GM12892 (cell line): ENCODE measurements around the gene ABI3BP.

Experiments
- POLR2AphosphoS5 ChIP-seq: IDR thresholded peaks from 2 replicates; pipeline ENCODE4 v1.6.1; 2011; ENCODE audit warnings: low read depth, low read length, control low read depth
- TAF1 ChIP-seq: IDR thresholded peaks from 2 replicates; pipeline ENCODE4 v1.6.1; 2011; ENCODE audit warnings: low read depth, mild to moderate bottlenecking, control low read depth, low read length, borderline replicate concordance

DNA sequence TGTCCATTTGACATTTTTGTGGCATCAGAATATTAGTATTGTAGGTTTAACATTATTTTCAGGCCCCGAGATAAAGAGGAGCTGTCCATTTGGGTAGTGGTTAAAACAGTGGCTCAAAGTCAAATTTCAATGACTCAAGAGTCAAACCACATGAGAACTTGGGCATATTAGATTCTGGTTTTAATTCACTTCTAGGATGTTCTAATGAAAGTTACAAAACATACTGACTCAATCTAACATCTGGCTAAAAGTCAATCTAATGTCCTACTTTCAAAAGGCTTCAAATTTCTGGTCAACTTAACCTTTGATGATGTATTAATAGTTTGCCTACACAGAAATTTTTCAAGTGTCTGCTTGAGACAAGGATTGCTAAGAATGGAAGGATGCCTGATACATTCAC lies 112.4 kb downstream of the ABI3BP start:
- TF ChIP-seq POLR2AphosphoS5 (no peak), TAF1 (no peak)
